DOHH2 (cell line): ENCODE measurements around the gene TTC28.

ENCODE experiments used
- CTCF ChIP-seq: fragments of 200-600 bp; sonication (generic); IDR thresholded peaks from one replicate; pipeline ENCODE4 v1.5.1; 2014; ENCODE audit warnings: antibody characterized with exemption, mild to moderate bottlenecking, low read depth, low read length; ENCODE audit not compliant: poor library complexity, severe bottlenecking
- EZH2phosphoT487 ChIP-seq: fragments of 200-600 bp; sonication (generic); IDR thresholded peaks from 2 replicates; pipeline ENCODE4 v1.6.1; 2017; ENCODE audit warnings: borderline replicate concordance, mild to moderate bottlenecking, antibody characterized with exemption, low read length, moderate library complexity, mixed read lengths

- no peak for TF ChIP-seq CTCF
- no peak for TF ChIP-seq EZH2phosphoT487
Observed at GRCh38 chr22:28139961-28140360, 539.7 kb downstream of the TTC28 start.
